Renal cortex interstitium (tissue), 11 donors: Measurements from ENCODE around the gene ZBTB46. TPM values are rescaled to one million over a fixed set of nuclear protein-coding genes. Genes with fewer than 3 reads are reported as not detected.

Experiments used
- DNase-seq, 11 donors: peaks; one replicate each; pipeline ENCODE4 v3.0.0-alpha.2; 2013; ENCODE audit warnings: low read depth in 9 of 11, low spot score in 4 of 11; ENCODE audit errors: extremely low read depth in 1 of 11
- polyA plus RNA-seq, 3 donors: library from polyadenylated mRNA; unstranded; fragments of 120-200 nt; gene quantifications; one replicate each; pipeline ENCODE4 v1.2.1, GENCODE V29; 2013; ENCODE audit not compliant: insufficient read length in 3 of 3

The ZBTB46 gene
- polyA plus RNA-seq, 3 donors = 15.5 to 20.0 (median 19.2) TPM

DNA sequence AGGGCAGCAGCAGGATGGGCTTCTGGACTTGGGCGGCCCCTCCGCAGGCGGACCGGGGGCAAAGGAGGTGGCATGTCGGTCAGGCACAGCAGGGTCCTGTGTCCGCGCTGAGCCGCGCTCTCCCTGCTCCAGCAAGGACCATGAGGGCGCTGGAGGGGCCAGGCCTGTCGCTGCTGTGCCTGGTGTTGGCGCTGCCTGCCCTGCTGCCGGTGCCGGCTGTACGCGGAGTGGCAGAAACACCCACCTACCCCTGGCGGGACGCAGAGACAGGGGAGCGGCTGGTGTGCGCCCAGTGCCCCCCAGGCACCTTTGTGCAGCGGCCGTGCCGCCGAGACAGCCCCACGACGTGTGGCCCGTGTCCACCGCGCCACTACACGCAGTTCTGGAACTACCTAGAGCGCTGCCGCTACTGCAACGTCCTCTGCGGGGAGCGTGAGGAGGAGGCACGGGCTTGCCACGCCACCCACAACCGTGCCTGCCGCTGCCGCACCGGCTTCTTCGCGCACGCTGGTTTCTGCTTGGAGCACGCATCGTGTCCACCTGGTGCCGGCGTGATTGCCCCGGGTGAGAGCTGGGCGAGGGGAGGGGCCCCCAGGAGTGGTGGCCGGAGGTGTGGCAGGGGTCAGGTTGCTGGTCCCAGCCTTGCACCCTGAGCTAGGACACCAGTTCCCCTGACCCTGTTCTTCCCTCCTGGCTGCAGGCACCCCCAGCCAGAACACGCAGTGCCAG is 134.3 kb downstream of the ZBTB46 start, which contains the start of gene TNFRSF6B:
Gene TNFRSF6B (plus strand): TSS at position 25 of the 729 bp plus-strand sequence. CDS start 116 bp downstream, at position 141.
- no peak for DNase-seq

DNA sequence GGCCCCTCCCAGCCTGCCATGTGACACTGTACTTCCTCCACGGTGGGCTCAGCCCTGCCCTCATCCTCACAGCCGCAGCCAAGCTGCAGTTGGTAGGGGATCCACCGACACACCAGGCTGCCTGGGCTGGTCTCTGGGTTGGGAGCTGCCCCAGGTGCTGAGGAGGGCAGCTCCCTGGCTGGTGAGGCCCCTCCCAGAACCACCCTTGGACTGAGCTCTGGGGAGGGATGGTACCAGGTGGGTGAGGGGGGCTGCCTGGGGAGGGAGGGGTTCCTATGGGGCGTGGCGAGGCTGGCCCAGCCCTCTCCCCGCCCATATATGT is 134.8 kb downstream of the ZBTB46 start:
- DNase-seq = peak in 3 of 11 donors; percentile 37 to 43 (median 41)

DNA sequence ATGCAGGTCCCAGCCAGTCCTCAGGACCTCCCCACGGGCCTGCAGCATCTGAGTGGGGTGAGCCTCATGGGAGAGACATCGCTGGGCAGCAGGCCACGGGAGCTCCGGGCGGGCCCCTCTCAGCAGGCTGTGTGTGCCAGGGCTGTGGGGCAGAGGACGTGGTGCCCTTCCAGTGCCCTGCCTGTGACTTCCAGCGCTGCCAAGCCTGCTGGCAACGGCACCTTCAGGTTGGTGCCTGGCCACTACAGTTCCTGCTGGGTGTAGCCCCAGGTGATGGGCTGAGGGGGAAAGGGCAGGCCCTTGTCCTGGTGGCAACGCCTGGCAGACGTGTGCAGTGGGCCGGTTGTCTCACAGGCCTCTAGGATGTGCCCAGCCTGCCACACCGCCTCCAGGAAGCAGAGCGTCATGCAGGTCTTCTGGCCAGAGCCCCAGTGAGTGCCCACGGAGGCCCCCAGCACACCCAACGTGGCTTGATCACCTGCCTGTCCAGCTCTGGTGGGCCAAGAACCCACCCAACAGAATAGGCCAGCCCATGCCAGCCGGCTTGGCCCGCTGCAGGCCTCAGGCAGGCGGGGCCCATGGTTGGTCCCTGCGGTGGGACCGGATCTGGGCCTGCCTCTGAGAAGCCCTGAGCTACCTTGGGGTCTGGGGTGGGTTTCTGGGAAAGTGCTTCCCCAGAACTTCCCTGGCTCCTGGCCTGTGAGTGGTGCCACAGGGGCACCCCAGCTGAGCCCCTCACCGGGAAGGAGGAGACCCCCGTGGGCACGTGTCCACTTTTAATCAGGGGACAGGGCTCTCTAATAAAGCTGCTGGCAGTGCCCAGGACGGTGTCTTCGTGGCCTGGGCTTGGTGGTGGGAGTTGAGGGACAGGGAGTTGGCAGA is 135.4 kb downstream of the ZBTB46 start:
- DNase-seq = no peak

DNA sequence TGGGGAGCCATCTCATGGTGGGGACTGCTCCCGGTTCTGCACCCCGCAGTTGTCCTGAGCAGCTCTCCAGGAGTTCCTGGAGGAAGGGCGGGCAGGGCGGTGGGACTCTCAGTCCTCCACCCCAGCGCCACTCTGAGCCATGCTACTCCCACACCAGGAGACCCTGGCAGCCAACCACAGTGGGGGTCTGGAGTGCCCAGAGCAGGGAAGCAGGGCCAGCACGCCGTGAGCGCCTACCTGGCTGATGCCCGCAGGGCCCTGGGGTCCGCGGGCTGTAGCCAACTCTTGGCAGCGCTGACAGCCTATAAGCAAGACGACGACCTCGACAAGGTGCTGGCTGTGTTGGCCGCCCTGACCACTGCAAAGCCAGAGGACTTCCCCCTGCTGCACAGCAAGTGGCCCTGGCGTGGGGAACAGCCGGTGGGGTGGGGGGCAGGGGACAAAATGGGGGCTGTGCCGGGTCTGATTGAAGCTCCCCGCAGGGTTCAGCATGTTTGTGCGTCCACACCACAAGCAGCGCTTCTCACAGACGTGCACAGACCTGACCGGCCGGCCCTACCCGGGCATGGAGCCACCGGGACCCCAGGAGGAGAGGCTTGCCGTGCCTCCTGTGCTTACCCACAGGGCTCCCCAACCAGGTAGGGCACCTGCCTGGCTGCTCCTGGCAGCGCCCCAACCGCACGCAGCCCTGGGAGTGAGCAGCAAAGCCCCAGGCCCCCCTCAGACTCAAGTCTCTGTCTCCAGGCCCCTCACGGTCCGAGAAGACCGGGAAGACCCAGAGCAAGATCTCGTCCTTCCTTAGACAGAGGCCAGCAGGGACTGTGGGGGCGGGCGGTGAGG is 136.3 kb downstream of the ZBTB46 start:
- no peak for DNase-seq

DNA sequence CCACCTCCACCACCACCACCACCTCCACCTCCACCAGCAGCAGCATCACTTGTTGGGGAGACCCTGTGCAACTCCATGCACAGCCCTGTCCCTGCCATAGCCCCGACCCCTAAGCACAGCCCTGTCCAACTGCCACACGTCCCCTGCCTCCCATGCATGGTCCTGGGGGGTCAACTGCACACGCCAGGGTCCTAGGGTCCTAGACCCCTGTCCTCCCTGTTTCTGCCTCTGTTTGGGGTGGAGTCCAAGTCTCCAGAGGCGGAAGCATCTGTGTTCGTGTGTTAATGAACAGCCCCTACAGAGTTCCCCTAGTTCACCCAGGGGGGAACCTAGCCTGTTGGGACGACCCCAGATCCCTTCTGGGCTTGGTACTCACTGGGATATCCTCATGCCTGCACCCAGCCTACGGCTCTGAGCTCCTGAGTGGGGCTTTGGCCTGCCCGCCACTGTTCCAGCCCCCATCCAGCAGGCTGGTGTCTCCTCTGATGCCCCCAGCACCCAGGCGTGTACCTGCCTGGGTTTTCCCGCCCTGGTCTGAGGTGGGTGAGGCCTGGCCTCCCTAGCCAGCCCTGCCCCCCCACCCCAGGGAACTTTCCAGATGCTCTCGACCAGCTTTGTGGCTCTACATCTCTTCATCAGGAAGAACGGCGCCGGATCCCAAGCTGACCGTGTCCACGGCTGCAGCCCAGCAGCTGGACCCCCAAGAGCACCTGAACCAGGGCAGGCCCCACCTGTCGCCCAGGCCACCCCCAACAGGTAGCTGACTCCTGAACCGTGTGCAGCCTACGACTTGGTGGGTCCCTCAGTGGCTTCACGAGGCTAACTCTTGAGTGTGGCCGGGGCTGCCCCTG is 137.1 kb downstream of the ZBTB46 start:
- DNase-seq = no peak

Other genes starting within 250 kb of the ZBTB46 start
- 10 to 100 TPM in 2 of 3 donors, 1 to 10 TPM in 1; 9.5 to 13.2 (median 12.2) TPM for gene GMEB2, start 204.2 kb downstream of the ZBTB46 start, polyA plus RNA-seq
- gene STMN3, start 177.8 kb downstream of the ZBTB46 start, polyA plus RNA-seq = 10 to 100 TPM; 20.7 to 36.7 (median 32.5) TPM
- gene RTEL1, start 173.0 kb downstream of the ZBTB46 start, polyA plus RNA-seq = 10 to 100 TPM; 13.8 to 22.2 (median 18.2) TPM
- gene TNFRSF6B, start 134.6 kb downstream of the ZBTB46 start, polyA plus RNA-seq = 1 to 10 TPM in 2 of 3 donors, under 1 TPM in 1; 0.79 to 2.2 (median 2.0) TPM
- gene ARFRP1, start 123.3 kb downstream of the ZBTB46 start, polyA plus RNA-seq = 10 to 100 TPM; 28.3 to 37.0 (median 36.2) TPM
- 10 to 100 TPM; 11.7 to 25.3 (median 20.8) TPM for gene ZGPAT, start 123.2 kb downstream of the ZBTB46 start, polyA plus RNA-seq
- 10 to 100 TPM in 2 of 3 donors, 1 to 10 TPM in 1; 3.1 to 14.2 (median 10.7) TPM for gene LIME1, start 94.6 kb downstream of the ZBTB46 start, polyA plus RNA-seq
- gene SLC2A4RG, start 91.5 kb downstream of the ZBTB46 start, polyA plus RNA-seq = 100 to 1,000 TPM in 2 of 3 donors, 10 to 100 TPM in 1; 65.7 to 124 (median 123) TPM
- gene ABHD16B, start 30.2 kb upstream of the ZBTB46 start, polyA plus RNA-seq = not detected
- 100 to 1,000 TPM in 1 of 3 donors, 10 to 100 TPM in 2; 79.9 to 102 (median 90.5) TPM for gene TPD52L2, start 34.0 kb upstream of the ZBTB46 start, polyA plus RNA-seq
- 10 to 100 TPM; 26.2 to 33.0 (median 31.4) TPM for gene DNAJC5, start 63.9 kb upstream of the ZBTB46 start, polyA plus RNA-seq
- gene UCKL1, start 125.2 kb upstream of the ZBTB46 start, polyA plus RNA-seq = 10 to 100 TPM; 40.0 to 77.6 (median 58.7) TPM
- gene ZNF512B, start 138.7 kb upstream of the ZBTB46 start, polyA plus RNA-seq = 10 to 100 TPM; 23.7 to 33.5 (median 29.5) TPM
- 1 to 10 TPM; 5.8 to 9.9 (median 9.3) TPM for gene SAMD10, start 148.4 kb upstream of the ZBTB46 start, polyA plus RNA-seq
- 10 to 100 TPM; 81.8 to 95.2 (median 87.4) TPM for gene PRPF6, start 149.9 kb upstream of the ZBTB46 start, polyA plus RNA-seq
- gene C20orf204, start 204.9 kb upstream of the ZBTB46 start, polyA plus RNA-seq = 1 to 10 TPM in 2 of 3 donors, under 1 TPM in 1; 0.56 to 1.1 (median 1.0) TPM
- gene SOX18, start 218.4 kb upstream of the ZBTB46 start, polyA plus RNA-seq = 10 to 100 TPM in 2 of 3 donors, 1 to 10 TPM in 1; 5.5 to 12.1 (median 12.1) TPM
- 10 to 100 TPM; 72.5 to 93.9 (median 89.4) TPM for gene TCEA2, start 231.9 kb upstream of the ZBTB46 start, polyA plus RNA-seq
- 1 to 10 TPM; 4.5 to 7.1 (median 5.7) TPM for gene RGS19, start 248.3 kb upstream of the ZBTB46 start, polyA plus RNA-seq
- gene OPRL1, start 248.8 kb upstream of the ZBTB46 start, polyA plus RNA-seq = 1 to 10 TPM in 2 of 3 donors, under 1 TPM in 1; 0.65 to 1.3 (median 1.2) TPM